ENCODE results near the gene ENC1. TPM values are rescaled to one million over a fixed set of nuclear protein-coding genes. Genes with fewer than 3 reads are reported as not detected.

ENC1 gene
- total RNA-seq, 1 experiment from 2014 or later: 7.9 TPM

GRCh38 chr5:74608736-74609601 is 31.6 kb downstream of the ENC1 start:
- DNase-seq (ENCODE audit: low spot score): no peak
- TF ChIP-seq CTCF (conservative IDR thresholded peaks at IDR 0.05; ENCODE audit: low read depth, low read length): no peak
- TF ChIP-seq EZH2 (IDR thresholded peaks at IDR 0.05; ENCODE audit: borderline replicate concordance, low read depth, low read length, poor library complexity, severe bottlenecking): no peak
- Histone ChIP-seq H3K27me3 (replicated peaks; ENCODE audit: insufficient read depth, low read depth, low read length, poor library complexity) (no peaks in the 10 kb centered on the region), H3K4me1 (ENCODE audit: insufficient read depth, low read length, poor library complexity, severe bottlenecking) (no peaks in the 10 kb centered on the region), H3K27ac (ENCODE audit: low read depth, low read length, poor library complexity, severe bottlenecking) (no peak overlapping the region), H3K4me3 (ENCODE audit: low read depth, low read length, poor library complexity, severe bottlenecking) (no peak overlapping the region), H3K9me3 (ENCODE audit: low read depth, low read length, poor library complexity, severe bottlenecking) (no peaks in the 10 kb centered on the region), H3K36me3 (ENCODE audit: insufficient read depth, low read length, poor library complexity, severe bottlenecking) (no peaks in the 10 kb centered on the region)
- intact Hi-C loops (cut with micrococcal nuclease; ENCODE audit: unreplicated experiment): no loop called here
- CTCF ChIA-PET: no interaction called here
- POLR2A ChIA-PET (ENCODE audit: low non-redundant PET): interaction anchor here (0.6 kb wide), 1 partner anchor 80 kb away, joined by 6 read pairs; no protein-coding TSS in a partner anchor
- no TSS peak for BruUV-seq (replicated peaks)

DNA sequence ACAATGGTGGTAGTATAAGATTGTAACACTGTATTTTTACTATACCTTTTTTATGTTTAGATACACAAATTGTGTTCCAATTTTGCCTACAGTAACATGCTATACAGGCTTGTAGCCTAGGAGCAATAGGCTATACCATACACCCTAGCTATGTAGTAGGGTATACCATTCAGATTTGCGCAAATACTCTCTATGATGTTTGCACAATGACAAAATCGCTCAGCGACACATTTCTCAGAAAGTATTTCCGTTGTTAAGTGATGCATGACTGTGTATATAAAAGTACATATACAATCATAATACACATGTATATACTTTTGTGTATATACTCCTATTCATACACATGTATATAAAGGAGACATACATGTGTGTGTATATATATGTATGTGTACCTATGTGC is 34.8 kb downstream of the ENC1 start:
- intact Hi-C loops (cut with micrococcal nuclease; ENCODE audit: unreplicated experiment): no loop called here
- ChIA-PET POLR2A (ENCODE audit: low non-redundant PET) (no interaction called here), CTCF (no interaction called here)

GRCh38 chr5:74603376-74603775 is 37.2 kb downstream of the ENC1 start:
- Histone ChIP-seq H3K27ac (ENCODE audit: low read depth, low read length, poor library complexity, severe bottlenecking) (no peak overlapping the region), H3K36me3 (ENCODE audit: insufficient read depth, low read length, poor library complexity, severe bottlenecking) (no peaks in the 10 kb centered on the region), H3K9me3 (ENCODE audit: low read depth, low read length, poor library complexity, severe bottlenecking) (no peaks in the 10 kb centered on the region), H3K27me3 (replicated peaks; ENCODE audit: insufficient read depth, low read depth, low read length, poor library complexity) (no peaks in the 10 kb centered on the region), H3K4me1 (ENCODE audit: insufficient read depth, low read length, poor library complexity, severe bottlenecking) (no peaks in the 10 kb centered on the region), H3K4me3 (ENCODE audit: low read depth, low read length, poor library complexity, severe bottlenecking) (no peak overlapping the region)
- TF ChIP-seq EZH2 (IDR thresholded peaks at IDR 0.05; ENCODE audit: borderline replicate concordance, low read depth, low read length, poor library complexity, severe bottlenecking) (no peak), CTCF (conservative IDR thresholded peaks at IDR 0.05; ENCODE audit: low read depth, low read length) (no peak)
- CTCF ChIA-PET: no interaction called here
- POLR2A ChIA-PET (ENCODE audit: low non-redundant PET): no interaction called here
- BruUV-seq (replicated peaks): no TSS peak
- intact Hi-C loops (cut with micrococcal nuclease; ENCODE audit: unreplicated experiment): no loop called here
- no peak for DNase-seq (ENCODE audit: low spot score)

More for the DNA sequence above, 34.8 kb downstream of the ENC1 start:
- no peaks in the 10 kb centered on the region for H3K4me1 ChIP-seq (ENCODE audit: insufficient read depth, low read length, poor library complexity, severe bottlenecking)
- TF ChIP-seq EZH2 (IDR thresholded peaks at IDR 0.05; ENCODE audit: borderline replicate concordance, low read depth, low read length, poor library complexity, severe bottlenecking) (no peak), CTCF (conservative IDR thresholded peaks at IDR 0.05; ENCODE audit: low read depth, low read length) (no peak)
- H3K9me3 ChIP-seq (ENCODE audit: low read depth, low read length, poor library complexity, severe bottlenecking): no peaks in the 10 kb centered on the region
- no peak for DNase-seq (ENCODE audit: low spot score)
- H3K4me3 ChIP-seq (ENCODE audit: low read depth, low read length, poor library complexity, severe bottlenecking): no peak overlapping the region
- BruUV-seq (replicated peaks): no TSS peak
- no peaks in the 10 kb centered on the region for H3K27me3 ChIP-seq (replicated peaks; ENCODE audit: insufficient read depth, low read depth, low read length, poor library complexity)
- no peaks in the 10 kb centered on the region for H3K36me3 ChIP-seq (ENCODE audit: insufficient read depth, low read length, poor library complexity, severe bottlenecking)
- no peak overlapping the region for H3K27ac ChIP-seq (ENCODE audit: low read depth, low read length, poor library complexity, severe bottlenecking)
